Cardiac fibroblast (primary cell): Measurements from ENCODE around the gene TRMT1.

Experiments used
- DNase-seq, 2 donors: peaks; one replicate each; pipeline versions ENCODE4 v3.0.0 to v3.0.0-alpha.2; 2010; ENCODE audit warnings: low read depth in 2 of 2
- H3K4me3 ChIP-seq, 2 donors: replicated peaks in 1 of 2; 1 replicate in 1 of 2; 2 replicates in 1 of 2; pipeline ENCODE4 v1.5.1; 2011; ENCODE audit warnings: low read depth in 2 of 2, low read length in 2 of 2, mild to moderate bottlenecking in 2 of 2, moderate library complexity in 1 of 2
- TF ChIP-seq, protein P1 (sequence below): IDR thresholded peaks from one replicate; pipeline ENCODE4 v1.5.1; 2011; ENCODE audit warnings: low read depth, mild to moderate bottlenecking, low read length, inconsistent platforms

The TRMT1 gene

DNA sequence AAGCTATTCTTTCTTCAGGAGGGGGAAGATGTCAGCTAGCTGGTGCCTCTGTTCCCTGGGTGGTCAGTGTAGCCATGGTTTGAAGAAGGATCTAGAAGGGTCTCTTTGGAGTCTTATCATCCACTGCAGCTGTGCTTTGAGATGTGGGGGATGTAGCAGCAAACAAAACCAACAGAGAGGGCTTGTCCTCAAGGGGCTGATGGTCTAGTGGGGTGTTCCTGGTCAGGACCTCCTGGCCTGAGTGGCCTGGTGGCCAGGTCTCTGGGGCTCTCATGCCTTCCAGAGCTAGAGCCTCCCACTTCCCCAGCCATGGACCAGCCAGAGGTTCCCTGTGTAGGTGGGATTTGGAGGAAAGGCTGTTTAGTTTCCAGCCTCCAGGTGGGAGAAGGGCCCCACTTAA, 54.2 kb downstream of the TRMT1 start:
- DNase-seq, result no peak
- H3K4me3 ChIP-seq, result no peak overlapping the region

DNA sequence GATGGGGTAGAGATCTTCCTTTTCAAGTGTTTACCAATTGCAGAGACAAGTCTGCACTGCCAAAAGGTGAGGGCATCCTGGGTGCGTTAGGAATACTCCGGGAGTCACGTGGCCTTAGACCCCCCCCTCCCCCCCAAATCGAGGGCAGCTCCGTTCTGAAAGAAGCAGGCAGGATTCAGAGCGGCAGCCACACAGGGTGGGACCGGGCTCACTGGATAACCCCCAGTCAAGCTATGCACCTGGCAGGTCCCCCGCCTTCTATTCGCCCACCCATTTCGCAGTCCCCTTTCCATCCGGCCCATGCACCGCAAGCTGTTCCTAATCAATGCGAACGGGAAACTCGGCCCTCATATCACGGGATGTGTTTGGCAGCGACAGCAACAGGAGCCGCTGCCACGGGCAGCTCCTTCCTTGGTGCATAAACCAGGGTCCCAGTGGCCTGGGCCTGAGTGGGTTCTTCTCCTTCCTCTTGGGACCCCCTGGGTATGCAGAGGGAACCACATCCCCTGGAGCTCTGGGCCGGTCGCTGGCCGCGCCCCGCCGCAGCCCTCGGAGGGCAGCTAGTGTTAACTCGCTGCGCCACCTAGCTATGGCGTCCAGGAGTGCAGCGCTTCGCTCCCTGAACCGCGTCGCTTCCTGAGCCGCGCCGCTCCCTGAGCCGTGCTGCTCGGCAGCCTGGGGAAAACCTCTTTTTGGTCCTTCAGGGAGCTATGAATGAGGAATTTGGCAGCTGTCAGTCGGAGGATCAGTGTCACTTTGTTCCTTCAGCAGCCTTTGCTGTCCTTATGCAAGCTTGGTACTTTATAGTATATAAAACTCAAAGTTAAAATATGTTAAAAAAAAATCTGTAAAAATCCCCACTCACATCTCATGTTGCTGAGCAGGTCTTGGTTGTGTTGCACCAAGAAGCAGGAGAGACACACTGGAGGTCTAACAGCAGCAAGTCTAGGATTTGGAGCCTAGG, 55.3 kb downstream of the TRMT1 start:
- peak; percentile 79 to 81 for DNase-seq
- peak overlapping the region; percentile 8 to 33 for H3K4me3 ChIP-seq
- TF ChIP-seq, protein P1, sequence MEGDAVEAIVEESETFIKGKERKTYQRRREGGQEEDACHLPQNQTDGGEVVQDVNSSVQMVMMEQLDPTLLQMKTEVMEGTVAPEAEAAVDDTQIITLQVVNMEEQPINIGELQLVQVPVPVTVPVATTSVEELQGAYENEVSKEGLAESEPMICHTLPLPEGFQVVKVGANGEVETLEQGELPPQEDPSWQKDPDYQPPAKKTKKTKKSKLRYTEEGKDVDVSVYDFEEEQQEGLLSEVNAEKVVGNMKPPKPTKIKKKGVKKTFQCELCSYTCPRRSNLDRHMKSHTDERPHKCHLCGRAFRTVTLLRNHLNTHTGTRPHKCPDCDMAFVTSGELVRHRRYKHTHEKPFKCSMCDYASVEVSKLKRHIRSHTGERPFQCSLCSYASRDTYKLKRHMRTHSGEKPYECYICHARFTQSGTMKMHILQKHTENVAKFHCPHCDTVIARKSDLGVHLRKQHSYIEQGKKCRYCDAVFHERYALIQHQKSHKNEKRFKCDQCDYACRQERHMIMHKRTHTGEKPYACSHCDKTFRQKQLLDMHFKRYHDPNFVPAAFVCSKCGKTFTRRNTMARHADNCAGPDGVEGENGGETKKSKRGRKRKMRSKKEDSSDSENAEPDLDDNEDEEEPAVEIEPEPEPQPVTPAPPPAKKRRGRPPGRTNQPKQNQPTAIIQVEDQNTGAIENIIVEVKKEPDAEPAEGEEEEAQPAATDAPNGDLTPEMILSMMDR, result peak; percentile 95

More for the DNA sequence above, 54.2 kb downstream of the TRMT1 start:
- TF ChIP-seq, protein P1, result no peak

DNA sequence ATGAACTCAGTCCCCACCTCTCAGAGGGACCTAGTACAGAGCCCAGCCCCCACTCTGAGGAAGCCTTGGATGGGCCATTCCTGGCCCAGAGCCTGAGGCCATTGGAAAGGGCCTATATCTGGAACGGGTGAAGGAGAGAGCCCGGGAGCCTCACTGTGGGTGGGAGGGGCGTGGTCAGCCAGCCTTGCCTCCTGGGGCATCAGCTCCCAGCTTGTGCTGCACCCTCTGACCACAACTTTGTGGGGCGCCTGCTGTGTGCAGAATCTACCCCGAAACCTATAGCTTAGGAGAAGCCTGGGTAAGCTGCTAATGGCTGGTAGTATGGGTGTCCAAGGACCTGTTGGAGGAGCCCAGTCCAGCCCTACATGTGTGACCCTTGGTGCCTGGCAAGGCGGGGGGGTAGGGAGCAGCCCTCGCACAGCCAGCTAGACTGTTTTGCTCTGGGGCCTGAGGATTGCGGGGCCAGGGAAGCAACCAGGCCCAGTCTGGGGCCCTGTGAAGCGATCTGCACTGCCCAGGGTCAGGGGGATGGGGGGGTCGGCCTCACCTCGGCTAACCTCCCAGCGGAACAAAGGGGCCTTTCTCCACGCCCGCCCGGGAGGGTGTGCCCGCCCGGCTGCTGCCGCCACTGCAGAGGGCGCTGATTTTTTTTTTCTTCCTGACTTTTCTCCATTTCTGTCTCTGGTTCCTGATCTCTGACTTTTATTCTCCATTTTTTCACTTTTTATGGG, 56.1 kb downstream of the TRMT1 start:
- H3K4me3 ChIP-seq, result peak overlapping the region; percentile 8 to 33
- peak in 1 of 2 donors; percentile 41 for DNase-seq
- TF ChIP-seq, protein P1, result no peak

DNA sequence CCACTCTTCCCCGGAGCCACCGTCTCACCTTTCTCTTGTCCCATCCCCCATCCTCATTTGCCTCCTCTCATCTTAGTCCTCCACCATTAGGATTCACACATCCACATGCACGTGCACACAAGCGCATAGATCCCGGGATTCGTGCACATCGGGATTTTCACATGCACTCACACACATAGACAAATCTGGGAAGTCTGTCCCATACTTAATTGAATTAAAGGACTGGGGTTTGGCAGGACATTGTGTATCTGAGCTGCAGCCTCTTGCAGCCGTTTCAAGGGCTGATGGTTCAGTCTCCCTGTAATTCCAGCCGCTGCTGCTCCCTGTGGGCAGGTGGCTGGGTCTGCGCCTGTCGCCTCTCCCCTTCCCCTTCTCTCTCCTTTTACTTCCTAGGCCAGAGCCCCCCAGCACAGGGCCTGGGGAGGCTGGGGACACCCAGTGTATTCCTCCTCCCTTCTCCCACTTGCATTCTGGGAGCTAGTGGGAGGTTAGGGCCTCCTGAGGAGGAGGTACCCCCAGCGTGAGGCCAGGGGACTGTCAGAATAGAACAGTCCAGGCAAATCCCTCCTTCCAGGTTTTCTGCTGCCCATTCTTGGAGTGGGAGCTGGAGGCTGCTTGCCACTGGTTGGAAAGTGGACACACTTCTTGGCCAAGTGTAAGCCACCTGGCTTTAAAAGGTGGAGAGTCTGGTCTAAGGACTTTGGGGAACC, 57.4 kb downstream of the TRMT1 start:
- TF ChIP-seq, protein P1, result no peak
- no peak overlapping the region for H3K4me3 ChIP-seq

DNA sequence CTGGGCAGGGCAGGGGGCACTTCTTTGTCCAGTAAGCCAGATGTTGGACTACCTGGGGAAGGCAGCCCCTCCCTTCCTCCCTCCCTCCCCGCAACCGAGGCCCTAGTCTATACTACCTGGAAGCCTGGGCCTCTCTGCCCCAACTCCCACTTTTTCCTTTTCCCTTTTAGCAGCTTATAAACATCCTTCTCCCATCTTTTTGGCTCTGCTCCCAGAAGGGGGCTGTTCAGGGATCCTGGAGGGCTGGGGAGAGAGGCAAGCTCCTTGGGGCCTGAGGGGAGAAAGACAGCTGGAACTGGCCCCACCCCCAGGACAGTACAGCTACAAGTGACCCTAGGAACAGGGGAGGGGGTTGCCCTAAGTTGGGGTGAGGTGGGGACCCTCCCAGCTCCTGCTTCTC, 58.8 kb downstream of the TRMT1 start:
- DNase-seq, result peak in 1 of 2 donors; percentile 52
- no peak overlapping the region for H3K4me3 ChIP-seq
- TF ChIP-seq, protein P1, result no peak

More for the DNA sequence above, 57.4 kb downstream of the TRMT1 start:
- peak in 1 of 2 donors; percentile 23 for DNase-seq

DNA sequence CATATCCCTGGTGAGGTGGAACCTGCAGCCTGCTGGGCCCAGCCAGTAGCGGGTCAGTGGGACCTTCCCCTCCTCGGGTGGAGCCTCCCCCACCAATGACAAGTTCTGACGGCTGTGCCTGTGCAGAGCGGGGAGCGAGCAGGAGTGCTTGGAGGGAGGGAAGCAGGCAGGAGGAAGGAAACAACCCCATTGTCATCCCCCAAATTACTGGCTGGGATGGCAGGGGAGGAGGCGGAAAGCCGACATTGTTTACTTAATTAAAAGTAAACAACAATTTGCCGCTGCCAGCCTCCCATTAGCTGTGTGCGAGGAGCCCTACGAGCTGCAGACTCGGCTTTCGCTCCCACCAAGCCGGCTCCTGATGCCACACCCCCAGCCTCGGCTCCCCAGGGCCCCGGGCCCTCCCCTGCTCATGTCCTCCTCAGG, 59.4 kb downstream of the TRMT1 start:
- H3K4me3 ChIP-seq, result no peak overlapping the region
- no peak for DNase-seq
- TF ChIP-seq, protein P1, result no peak
